CD4-positive, alpha-beta T cell treated with Interleukin-4 for 1 hour (primary cell): ENCODE results near the gene INTU.

Experiments
- DNase-seq, 2 donors: peaks; one replicate each; pipeline ENCODE4 v3.0.0-alpha.2; 2020 to 2022

The INTU gene

DNA sequence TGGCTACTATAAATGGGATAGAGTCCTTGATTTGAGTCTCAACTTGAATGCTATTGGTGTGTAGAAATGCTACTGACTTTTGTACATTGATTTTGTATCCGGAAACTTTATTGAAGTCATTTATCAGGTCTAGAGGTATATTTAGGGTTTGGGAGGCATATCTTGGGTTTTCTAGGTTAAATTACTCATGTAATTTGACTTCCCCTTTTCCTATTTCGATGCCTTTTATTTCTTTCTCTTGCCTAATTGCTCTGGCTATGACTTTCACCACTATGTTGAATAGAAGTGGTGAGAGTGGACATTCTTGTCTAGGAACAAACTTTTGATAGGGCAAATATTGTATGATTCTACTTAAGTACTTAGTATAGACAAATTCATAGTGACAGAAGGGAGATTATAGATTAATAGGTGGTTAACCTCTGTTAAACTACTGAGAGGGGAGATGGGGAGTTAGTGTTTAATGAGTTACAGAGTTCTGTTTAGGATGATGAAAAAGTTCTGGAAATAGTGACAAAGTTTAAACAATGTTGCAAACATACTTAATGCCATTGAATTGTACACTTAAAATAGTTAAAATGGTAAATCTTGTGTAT lies 126.6 kb downstream of the INTU start:
- DNase-seq = no peak

DNA sequence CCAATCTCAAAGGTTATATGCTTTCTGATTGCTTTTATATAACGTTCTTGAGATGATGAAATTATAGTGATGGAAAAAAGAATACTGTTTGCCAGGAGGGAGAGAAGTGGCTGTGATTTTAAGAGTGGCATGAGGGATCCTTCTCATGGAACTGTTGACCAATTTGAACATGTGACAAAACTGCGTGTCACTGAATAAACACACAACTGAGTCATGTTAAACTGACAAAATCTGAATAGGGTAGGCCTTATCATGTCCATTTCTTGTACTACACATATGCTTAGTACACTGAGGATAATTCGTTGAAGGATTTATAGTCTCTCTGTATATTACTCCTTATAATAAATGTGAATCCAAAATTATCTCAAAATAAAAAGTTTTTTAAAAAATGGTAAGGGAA lies 127.1 kb downstream of the INTU start:
- no peak for DNase-seq

DNA sequence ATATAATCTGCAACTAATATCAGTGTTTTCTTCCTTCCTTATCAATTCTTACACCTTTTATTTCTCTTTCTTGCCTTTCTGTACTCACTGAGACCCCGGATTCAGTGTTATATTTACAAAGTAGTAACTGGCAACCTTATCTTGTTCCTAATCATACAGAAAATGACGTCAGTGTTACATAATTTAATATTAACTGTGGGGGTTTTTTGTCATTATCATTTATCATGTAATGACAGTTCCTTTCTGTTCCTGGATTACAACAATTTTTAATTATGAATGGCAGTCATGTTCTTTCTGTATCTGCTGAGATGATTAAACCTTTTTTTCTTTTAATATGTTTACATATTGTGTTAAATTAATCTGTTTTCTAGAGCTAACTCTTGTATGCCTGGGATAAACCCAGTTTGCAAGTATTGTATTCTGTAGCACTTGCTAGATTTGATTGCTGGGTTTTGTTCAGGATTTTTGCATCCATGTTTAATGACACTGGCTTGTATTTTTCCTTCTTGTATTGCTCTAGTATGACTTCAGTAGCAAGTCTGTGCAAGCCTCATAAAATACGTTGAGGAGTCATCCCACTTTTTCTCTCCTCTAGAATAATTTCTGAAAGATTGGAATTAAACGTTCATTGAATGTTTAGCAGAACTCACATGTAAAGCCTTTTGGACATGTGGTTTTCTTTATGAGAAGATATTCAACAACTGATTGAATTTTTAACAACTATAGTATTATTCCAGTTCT lies 138.9 kb downstream of the INTU start:
- no peak for DNase-seq

DNA sequence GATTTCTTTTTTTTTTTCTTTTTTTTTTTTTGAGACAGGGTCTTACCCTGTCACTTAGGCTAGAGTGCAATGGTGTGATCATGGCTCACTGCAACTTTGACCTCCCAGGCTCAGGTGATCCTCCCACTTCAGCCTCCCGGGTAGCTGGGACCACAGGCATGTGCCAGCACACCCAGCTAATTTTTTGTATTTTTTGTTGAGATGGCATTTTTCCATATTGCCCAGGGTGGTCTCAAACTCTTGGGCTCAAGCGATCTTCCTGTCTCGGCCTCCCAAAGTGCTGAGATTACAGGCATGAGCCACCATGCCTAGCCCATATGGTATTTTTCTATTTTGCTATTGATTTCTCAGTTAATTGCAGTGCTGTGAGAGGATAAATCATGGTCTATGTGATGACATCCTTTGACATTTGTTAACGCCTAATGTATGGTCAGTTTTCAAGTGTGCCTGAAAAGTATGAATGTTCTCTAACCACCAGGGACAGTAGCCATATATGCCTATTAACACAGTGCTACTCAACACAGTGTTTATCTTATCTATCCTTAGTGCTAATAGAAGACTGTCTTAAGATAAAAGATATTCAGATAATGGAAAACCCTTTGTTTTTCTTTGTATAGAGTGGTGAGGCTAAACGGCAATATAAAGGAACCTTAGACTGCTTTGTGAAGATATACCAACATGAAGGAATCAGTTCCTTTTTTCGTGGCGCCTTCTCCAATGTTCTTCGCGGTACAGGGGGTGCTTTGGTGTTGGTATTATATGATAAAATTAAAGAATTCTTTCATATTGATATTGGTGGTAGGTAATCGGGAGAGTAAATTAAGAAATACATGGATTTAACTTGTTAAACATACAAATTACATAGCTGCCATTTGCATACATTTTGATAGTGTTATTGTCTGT lies 140.3 kb downstream of the INTU start:
- no peak for DNase-seq

DNA sequence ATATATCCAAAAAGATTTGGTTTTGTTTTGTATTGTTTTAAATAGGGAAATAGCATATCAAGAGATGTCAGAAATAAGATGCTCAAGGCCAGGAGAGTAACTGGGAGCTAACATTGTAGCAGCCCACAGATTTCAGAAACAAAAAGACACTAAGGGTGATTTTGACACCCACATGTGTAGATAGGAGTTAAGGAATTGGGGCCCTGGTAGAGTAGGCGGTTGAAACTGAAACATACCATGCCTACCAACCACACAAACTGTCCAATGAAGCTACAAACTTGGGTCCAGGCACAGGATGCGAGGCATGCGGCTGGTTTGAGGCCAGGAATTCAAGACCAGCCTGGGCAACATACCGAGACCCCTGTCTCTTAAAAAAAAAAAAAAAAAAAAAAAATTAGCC lies 143.1 kb downstream of the INTU start:
- DNase-seq = no peak
